Astrocyte of the cerebellum (primary cell): Measurements from ENCODE around the gene TELO2.

ENCODE experiments used
- DNase-seq: peaks from one replicate; pipeline ENCODE4 v3.0.0-alpha.2; 2011; ENCODE audit warnings: low read depth
- H3K4me3 ChIP-seq: 2 replicates; pipeline ENCODE4 v1.5.1; 2011; ENCODE audit warnings: mild to moderate bottlenecking, low read depth, low read length, moderate library complexity
- in situ Hi-C: cut with HindIII; loops from 2 replicates; pipeline ENCODE4 v1.10.0; 2017; ENCODE audit warnings: low sequenced_read_pairs
- TF ChIP-seq, protein P1 (sequence below): IDR thresholded peaks from 2 replicates; pipeline ENCODE4 v1.5.1; 2012; ENCODE audit warnings: low read length, low read depth, moderate library complexity, mild to moderate bottlenecking; ENCODE audit errors: missing control alignments

TELO2 gene

GRCh38 chr16:1525871-1526607, 32.9 kb downstream of the TELO2 start:
- in situ Hi-C loops: no loop called here
- TF ChIP-seq, protein P1, sequence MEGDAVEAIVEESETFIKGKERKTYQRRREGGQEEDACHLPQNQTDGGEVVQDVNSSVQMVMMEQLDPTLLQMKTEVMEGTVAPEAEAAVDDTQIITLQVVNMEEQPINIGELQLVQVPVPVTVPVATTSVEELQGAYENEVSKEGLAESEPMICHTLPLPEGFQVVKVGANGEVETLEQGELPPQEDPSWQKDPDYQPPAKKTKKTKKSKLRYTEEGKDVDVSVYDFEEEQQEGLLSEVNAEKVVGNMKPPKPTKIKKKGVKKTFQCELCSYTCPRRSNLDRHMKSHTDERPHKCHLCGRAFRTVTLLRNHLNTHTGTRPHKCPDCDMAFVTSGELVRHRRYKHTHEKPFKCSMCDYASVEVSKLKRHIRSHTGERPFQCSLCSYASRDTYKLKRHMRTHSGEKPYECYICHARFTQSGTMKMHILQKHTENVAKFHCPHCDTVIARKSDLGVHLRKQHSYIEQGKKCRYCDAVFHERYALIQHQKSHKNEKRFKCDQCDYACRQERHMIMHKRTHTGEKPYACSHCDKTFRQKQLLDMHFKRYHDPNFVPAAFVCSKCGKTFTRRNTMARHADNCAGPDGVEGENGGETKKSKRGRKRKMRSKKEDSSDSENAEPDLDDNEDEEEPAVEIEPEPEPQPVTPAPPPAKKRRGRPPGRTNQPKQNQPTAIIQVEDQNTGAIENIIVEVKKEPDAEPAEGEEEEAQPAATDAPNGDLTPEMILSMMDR: no peak
- no peak overlapping the region for H3K4me3 ChIP-seq
- no peak for DNase-seq

GRCh38 chr16:1526608-1527555, 33.7 kb downstream of the TELO2 start:
- no peak for DNase-seq
- in situ Hi-C loops: no loop called here
- no peak overlapping the region for H3K4me3 ChIP-seq
- TF ChIP-seq, protein P1: no peak

DNA sequence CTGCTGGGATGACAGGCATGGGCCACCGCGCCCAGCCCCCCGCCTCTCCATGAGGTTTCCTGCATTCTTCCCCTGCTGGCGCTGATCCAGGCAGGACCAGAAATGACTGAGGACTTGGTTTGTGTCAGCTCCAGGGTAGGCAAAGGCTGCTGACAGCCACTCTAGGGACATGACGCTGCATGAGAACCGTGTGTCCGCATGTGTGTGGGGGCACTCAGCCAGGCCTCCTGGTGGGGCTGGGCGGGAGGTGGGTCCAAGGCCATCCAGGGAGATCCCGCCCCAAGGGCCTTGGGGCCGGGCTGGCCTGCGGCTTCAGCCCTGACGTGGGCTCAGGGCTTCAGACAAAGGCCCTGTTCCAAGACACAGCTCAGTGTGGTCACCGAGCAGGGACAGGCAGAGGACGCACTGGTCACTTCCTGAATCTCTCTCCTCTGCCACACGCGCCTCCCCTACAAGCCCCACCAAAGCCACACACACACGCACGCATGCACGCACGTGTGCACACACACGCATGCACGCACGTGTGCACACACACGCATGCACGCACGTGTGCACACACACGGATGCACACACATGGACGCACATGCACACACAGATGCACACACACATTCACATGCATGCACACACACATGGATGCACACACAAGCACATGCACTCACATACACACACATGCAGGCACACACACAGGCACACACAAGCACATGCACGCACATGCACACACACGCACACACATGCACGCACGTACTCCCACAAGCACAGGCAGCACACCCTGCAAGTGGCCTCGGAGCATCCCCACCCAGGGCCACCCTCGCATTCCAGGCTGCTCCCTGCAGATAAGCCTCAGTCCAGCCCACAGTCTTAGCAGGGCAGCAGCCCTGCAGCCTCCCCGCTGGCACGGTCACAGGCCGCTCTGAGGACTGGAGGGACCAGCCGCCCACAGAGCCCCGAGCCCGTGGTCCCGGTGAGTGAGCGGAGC, 35.0 kb downstream of the TELO2 start:
- TF ChIP-seq, protein P1: no peak
- no peak for DNase-seq
- H3K4me3 ChIP-seq: no peak overlapping the region
- in situ Hi-C loops: no loop called here

DNA sequence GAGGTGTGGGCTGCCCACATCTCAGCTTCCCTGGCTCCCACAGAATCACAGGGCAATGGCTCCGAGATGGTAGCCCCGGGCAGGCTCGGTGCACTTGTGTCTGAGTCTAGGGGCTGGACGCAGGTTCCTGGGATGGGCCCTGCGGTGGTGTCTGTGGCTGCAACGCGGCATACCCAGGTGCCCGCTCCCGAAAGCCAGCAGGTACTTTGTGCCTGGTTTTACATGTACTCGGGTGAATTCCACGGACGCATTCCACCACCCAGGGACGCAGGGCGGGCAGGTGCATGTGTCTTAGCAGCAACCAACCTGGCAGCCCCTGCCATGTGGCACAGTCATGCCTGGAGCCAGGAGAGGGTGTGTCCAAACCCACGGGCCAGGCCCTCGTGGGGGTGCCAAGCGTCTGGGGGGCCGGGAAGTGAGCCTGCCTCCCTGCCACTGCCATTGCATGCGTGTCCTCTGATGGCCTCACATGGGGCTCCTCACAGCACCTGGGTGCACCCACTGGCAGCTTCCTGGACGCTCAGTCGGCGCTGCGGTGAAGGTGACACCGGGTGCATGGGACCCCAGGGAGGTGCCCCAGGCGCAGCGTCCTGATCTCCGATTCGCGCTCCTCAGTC, 35.9 kb downstream of the TELO2 start:
- TF ChIP-seq, protein P1: no peak
- in situ Hi-C loops: no loop called here
- no peak overlapping the region for H3K4me3 ChIP-seq
- DNase-seq: no peak

GRCh38 chr16:1530349-1530882, 37.3 kb downstream of the TELO2 start:
- no peak for DNase-seq
- TF ChIP-seq, protein P1: no peak
- H3K4me3 ChIP-seq: no peak overlapping the region
- in situ Hi-C loops: no loop called here
